WI38 (cell line): Measurements from ENCODE around the gene BCORL1.

Source experiments
- H3K4me3 ChIP-seq: 2 replicates; pipeline ENCODE4 v1.5.1; 2011; ENCODE audit warnings: low read depth, mild to moderate bottlenecking, control low read depth, low read length
- TF ChIP-seq, protein P1 (sequence below): IDR thresholded peaks from 2 replicates; pipeline ENCODE4 v1.5.1; 2012; ENCODE audit warnings: low read depth, mild to moderate bottlenecking, control low read depth, low read length

BCORL1 gene

DNA sequence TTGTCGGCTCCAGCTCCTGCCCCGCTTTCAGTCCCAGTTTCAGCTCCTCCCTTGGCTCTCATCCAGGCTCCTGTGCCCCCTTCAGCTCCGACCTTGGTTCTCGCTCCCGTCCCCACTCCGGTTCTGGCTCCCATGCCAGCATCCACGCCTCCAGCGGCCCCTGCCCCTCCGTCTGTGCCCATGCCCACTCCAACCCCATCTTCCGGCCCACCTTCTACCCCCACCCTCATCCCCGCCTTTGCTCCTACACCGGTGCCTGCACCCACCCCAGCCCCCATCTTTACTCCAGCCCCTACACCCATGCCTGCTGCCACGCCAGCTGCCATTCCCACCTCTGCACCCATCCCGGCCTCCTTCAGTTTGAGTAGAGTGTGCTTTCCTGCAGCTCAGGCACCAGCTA lies 31.2 kb downstream of the BCORL1 start:
- TF ChIP-seq, protein P1, sequence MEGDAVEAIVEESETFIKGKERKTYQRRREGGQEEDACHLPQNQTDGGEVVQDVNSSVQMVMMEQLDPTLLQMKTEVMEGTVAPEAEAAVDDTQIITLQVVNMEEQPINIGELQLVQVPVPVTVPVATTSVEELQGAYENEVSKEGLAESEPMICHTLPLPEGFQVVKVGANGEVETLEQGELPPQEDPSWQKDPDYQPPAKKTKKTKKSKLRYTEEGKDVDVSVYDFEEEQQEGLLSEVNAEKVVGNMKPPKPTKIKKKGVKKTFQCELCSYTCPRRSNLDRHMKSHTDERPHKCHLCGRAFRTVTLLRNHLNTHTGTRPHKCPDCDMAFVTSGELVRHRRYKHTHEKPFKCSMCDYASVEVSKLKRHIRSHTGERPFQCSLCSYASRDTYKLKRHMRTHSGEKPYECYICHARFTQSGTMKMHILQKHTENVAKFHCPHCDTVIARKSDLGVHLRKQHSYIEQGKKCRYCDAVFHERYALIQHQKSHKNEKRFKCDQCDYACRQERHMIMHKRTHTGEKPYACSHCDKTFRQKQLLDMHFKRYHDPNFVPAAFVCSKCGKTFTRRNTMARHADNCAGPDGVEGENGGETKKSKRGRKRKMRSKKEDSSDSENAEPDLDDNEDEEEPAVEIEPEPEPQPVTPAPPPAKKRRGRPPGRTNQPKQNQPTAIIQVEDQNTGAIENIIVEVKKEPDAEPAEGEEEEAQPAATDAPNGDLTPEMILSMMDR, result no peak
- no peak overlapping the region for H3K4me3 ChIP-seq

DNA sequence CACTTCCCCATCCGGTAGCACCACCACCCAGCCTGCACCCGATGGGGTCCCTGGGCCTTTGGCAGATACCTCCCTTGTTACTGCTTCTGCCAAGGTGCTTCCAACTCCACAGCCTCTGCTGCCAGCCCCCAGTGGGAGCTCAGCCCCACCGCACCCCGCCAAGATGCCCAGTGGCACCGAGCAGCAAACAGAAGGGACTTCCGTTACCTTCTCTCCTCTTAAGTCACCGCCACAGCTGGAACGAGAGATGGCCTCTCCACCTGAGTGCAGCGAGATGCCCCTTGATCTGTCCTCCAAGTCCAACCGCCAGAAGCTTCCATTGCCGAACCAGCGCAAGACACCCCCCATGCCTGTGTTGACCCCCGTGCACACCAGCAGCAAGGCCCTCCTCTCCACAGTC lies 31.9 kb downstream of the BCORL1 start:
- H3K4me3 ChIP-seq, result no peak overlapping the region
- TF ChIP-seq, protein P1, result no peak

DNA sequence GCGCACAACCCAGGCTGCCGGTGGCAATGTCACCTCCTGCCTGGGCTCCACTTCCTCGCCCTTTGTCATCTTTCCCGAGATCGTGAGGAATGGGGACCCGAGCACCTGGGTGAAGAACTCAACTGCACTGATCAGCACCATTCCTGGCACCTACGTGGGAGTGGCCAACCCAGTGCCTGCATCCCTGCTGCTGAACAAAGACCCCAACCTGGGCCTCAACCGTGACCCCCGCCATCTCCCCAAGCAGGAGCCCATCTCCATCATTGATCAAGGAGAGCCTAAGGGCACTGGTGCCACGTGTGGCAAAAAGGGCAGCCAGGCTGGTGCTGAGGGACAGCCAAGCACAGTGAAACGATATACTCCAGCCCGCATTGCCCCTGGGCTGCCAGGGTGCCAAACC lies 32.3 kb downstream of the BCORL1 start:
- no peak overlapping the region for H3K4me3 ChIP-seq
- TF ChIP-seq, protein P1, result no peak

DNA sequence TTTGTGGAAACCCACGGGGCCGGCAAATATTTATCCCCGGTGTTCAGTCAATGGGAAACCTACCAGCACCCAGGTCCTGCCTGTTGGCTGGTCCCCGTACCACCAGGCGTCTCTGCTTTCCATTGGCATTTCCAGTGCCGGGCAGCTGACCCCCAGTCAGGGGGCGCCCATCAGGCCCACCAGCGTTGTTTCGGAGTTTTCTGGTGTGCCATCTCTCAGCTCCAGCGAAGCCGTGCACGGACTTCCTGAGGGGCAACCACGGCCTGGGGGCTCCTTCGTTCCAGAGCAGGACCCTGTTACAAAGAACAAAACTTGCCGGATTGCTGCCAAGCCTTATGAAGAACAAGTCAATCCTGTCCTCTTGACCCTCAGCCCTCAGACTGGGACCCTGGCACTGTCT lies 32.7 kb downstream of the BCORL1 start:
- TF ChIP-seq, protein P1, result no peak
- no peak overlapping the region for H3K4me3 ChIP-seq

DNA sequence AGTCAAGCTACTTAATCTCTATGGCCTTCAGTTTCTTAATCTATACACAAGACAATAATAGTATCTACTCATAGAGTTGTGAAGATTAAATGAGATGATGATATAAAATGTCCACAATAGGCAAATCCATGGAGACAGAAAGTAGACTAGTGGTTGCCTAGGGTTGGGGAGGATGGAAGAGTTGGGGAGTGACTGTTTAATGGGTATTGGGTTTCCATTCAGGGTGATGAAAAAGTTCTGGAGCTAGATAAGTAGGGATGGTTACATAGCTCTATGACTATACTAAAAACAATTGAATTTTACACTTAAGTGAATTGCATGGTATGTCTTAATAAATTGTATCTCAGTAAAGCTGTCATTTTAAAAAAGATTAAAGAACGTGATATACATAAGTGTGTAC lies 35.7 kb downstream of the BCORL1 start:
- TF ChIP-seq, protein P1, result no peak
- H3K4me3 ChIP-seq, result no peak overlapping the region

DNA sequence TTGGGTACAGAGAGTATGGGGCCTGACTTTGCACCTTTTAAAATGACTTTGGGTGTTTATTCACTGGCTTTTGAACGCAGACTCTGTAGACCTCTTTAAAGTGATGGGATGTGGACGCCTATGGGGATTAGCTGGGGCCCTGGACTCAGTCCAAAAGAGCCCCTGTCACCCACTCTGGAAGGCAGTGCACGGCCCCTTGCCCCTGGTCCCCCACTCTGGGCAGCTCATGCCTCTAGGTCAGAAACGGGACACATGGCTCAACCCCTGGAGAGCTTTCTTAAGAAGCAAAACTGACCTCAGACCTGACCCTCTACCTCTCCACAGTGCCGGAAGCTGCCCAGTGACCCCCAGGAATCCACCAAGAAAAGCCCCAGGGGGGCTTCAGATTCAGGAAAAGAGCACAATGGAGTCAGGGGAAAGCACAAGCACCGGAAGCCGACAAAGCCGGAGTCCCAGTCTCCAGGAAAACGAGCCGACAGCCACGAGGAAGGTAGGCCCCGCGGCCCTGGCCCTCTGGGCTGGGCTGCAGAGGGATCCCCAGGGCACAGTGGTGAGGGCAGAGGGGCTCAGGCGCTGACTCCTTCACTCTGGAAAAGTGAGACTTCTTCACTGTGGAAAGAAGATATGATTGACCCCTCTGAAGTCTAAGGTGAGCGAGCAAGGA lies 38.4 kb downstream of the BCORL1 start:
- no peak overlapping the region for H3K4me3 ChIP-seq
- TF ChIP-seq, protein P1, result no peak

DNA sequence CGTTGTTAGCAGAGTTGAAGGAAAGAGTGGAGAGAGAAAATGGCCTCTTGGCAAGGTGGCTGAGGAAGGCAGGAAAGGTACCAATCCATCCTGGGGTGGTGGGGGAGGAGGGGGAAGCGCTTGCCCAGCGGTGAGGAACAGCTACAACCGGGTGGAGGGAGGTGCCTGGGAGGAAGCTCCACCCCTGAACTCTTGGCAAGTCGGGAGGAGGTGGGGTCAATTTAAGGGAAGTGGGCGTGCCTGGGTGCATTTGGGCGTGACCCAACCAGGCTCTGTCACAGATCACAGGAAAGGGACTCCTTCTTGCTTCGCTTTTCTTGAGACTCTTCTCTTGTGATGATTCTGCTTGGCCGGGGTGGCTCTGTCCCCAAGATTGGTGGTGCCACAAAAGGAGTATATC lies 41.7 kb downstream of the BCORL1 start:
- TF ChIP-seq, protein P1, result no peak

More for the DNA sequence above, 41.7 kb downstream of the BCORL1 start:
- no peak overlapping the region for H3K4me3 ChIP-seq
